ENCODE data around the gene WNT9B. TPM values are rescaled to one million over a fixed set of nuclear protein-coding genes. Genes with fewer than 3 reads are reported as not detected.

The WNT9B gene
- total and polyA plus RNA-seq, 2 of the 13 experiments (the other 11 are each of a cell fraction or from before 2014, with no cell fraction given) = not detected

GRCh38 chr17:46876353-46876887, 25.0 kb downstream of the WNT9B start (continued):
- TF ChIP-seq SNAPC4 (CRISPR knock-in tag; IDR thresholded peaks at IDR 0.05) = no peak
- peak; percentile 27; the same call in 1 of the 2 replicates for TF ChIP-seq ZNF280B (CRISPR knock-in tag; IDR thresholded peaks at IDR 0.05; ENCODE audit: borderline replicate concordance)
- TF ChIP-seq ZXDC (CRISPR knock-in tag; IDR thresholded peaks at IDR 0.05) = no peak
- TF ChIP-seq REL (CRISPR knock-in tag; conservative IDR thresholded peaks at IDR 0.05) = no peak
- TF ChIP-seq BCL6 (CRISPR knock-in tag; IDR thresholded peaks at IDR 0.05) = peak; percentile 36; the same call in 1 of the 2 replicates
- TF ChIP-seq NPAS2 (CRISPR knock-in tag; IDR thresholded peaks at IDR 0.05; ENCODE audit: borderline replicate concordance) = no peak
- TF ChIP-seq ZNF484 (CRISPR knock-in tag; IDR thresholded peaks at IDR 0.05; ENCODE audit: borderline replicate concordance, low read depth) = no peak
- no peak for TF ChIP-seq PBX2 (CRISPR knock-in tag; IDR thresholded peaks at IDR 0.05)
- TF ChIP-seq ZNF781 (CRISPR knock-in tag; IDR thresholded peaks at IDR 0.05; ENCODE audit: borderline replicate concordance, not compliant biosample characterization) = no peak
- TF ChIP-seq ZNF614 (CRISPR knock-in tag; IDR thresholded peaks at IDR 0.05; ENCODE audit: borderline replicate concordance) = 0 out of 2 replicates have a peak, but pooled peaks have one; percentile 33
- TF ChIP-seq PTBP1 (IDR thresholded peaks at IDR 0.05; ENCODE audit: low read depth, low read length, poor library complexity, severe bottlenecking) = peak; percentile 18
- TF ChIP-seq TCF7 (IDR thresholded peaks at IDR 0.05; ENCODE audit: low read depth) = no peak
- no peak for TF ChIP-seq ZNF644 (CRISPR knock-in tag; IDR thresholded peaks at IDR 0.05; ENCODE audit: low read depth)
- peak; percentile 70; the same call in 1 of the 2 replicates for TF ChIP-seq ZNF572 (CRISPR knock-in tag; IDR thresholded peaks at IDR 0.05)
- TF ChIP-seq GATAD2A (CRISPR knock-in tag; IDR thresholded peaks at IDR 0.05) = 0 out of 2 replicates have a peak, but pooled peaks have one; percentile 17
- 0 out of 3 replicates have a peak, but pooled peaks have one; percentile 33 for TF ChIP-seq MXI1 (IDR thresholded peaks at IDR 0.05; ENCODE audit: borderline replicate concordance, low read depth, low read length)
- peak; percentile 37; the same call in 1 of the 2 replicates for TF ChIP-seq ZC3H13 (CRISPR knock-in tag; IDR thresholded peaks at IDR 0.05)
- TF ChIP-seq TFDP1 (CRISPR knock-in tag; IDR thresholded peaks at IDR 0.05; ENCODE audit: borderline replicate concordance) = peak; percentile 54; the same call in 1 of the 2 replicates
